ENCODE data around the gene FANK1.

Gene FANK1

GRCh38 chr10:125886914-125887512 lies 9.4 kb upstream of the FANK1 start:
- no peak for TF ChIP-seq USF1 (IDR thresholded peaks at IDR 0.05)
- TF ChIP-seq YY1 (IDR thresholded peaks at IDR 0.05; ENCODE audit: low read depth): no peak
- no peak for TF ChIP-seq CREB1 (IDR thresholded peaks at IDR 0.05; ENCODE audit: low read depth)
- no peak for TF ChIP-seq TEAD4 (IDR thresholded peaks at IDR 0.05)
- no peak for TF ChIP-seq NFIC (IDR thresholded peaks at IDR 0.05)
- TF ChIP-seq FOXM1 (IDR thresholded peaks at IDR 0.05; ENCODE audit: borderline replicate concordance, low read depth): no peak
- no peak for TF ChIP-seq TAF1 (IDR thresholded peaks at IDR 0.05; ENCODE audit: low read depth)
- no peak for TF ChIP-seq RAD21 (IDR thresholded peaks at IDR 0.05; ENCODE audit: low read depth)
- no peak for TF ChIP-seq EGR1 (IDR thresholded peaks at IDR 0.05)
- no peak for TF ChIP-seq ZBTB7A (IDR thresholded peaks at IDR 0.05; ENCODE audit: low read depth)
- no peak for TF ChIP-seq TCF12 (IDR thresholded peaks at IDR 0.05; ENCODE audit: low read depth)
- TF ChIP-seq CEBPB (IDR thresholded peaks at IDR 0.05): no peak
- TF ChIP-seq EP300 (IDR thresholded peaks at IDR 0.05; ENCODE audit: borderline replicate concordance): no peak
- TF ChIP-seq, protein P1, sequence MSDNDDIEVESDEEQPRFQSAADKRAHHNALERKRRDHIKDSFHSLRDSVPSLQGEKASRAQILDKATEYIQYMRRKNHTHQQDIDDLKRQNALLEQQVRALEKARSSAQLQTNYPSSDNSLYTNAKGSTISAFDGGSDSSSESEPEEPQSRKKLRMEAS (IDR thresholded peaks at IDR 0.05): no peak
- TF ChIP-seq, protein P2, sequence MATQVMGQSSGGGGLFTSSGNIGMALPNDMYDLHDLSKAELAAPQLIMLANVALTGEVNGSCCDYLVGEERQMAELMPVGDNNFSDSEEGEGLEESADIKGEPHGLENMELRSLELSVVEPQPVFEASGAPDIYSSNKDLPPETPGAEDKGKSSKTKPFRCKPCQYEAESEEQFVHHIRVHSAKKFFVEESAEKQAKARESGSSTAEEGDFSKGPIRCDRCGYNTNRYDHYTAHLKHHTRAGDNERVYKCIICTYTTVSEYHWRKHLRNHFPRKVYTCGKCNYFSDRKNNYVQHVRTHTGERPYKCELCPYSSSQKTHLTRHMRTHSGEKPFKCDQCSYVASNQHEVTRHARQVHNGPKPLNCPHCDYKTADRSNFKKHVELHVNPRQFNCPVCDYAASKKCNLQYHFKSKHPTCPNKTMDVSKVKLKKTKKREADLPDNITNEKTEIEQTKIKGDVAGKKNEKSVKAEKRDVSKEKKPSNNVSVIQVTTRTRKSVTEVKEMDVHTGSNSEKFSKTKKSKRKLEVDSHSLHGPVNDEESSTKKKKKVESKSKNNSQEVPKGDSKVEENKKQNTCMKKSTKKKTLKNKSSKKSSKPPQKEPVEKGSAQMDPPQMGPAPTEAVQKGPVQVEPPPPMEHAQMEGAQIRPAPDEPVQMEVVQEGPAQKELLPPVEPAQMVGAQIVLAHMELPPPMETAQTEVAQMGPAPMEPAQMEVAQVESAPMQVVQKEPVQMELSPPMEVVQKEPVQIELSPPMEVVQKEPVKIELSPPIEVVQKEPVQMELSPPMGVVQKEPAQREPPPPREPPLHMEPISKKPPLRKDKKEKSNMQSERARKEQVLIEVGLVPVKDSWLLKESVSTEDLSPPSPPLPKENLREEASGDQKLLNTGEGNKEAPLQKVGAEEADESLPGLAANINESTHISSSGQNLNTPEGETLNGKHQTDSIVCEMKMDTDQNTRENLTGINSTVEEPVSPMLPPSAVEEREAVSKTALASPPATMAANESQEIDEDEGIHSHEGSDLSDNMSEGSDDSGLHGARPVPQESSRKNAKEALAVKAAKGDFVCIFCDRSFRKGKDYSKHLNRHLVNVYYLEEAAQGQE (IDR thresholded peaks at IDR 0.05; ENCODE audit: low read depth): no peak

DNA sequence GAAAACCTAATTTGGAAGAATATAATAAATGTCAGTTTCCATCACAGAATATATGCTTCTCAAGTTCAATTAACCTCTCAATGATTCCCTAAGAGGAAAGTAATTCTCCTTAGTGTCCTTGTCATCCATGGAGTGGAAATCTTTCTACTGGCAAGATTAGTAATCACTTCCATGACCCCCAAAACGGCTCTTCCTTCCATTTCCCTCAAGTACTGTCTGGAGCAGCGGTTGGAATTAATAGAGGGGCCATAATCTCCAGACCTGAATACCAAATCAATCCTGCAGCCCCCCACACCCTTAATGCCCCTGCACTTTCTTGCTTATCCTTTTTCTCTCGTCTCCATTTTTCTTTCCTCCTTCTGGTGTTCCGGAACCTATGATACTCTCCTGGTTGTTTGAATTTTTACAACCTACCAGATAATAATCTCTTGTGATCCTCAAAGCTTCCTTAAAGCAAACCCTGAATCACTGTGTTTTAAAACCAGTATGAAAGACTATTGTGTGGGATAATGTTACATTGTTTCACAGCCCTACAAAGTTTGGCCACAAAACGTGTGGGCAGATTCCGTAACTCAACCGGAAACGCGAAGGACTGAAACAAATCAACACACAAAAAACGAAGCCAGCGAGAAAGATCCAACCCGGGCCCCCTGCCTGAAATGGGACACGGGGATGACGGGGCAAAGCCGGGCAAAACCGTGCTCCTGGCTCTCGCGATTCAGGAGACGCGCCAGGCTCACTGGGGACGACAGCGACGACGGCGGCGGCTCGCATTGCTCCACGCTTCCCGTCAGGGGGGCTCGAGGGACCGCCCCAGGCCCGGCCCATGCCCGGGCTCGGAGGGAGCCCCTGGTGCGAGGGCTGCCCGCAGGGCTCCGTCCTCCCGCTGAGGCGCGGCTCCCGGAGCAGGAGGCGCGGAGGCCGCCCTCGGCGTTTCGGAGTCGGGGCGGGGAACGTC lies 955 bp upstream of the FANK1 start:
- TF ChIP-seq, protein P1 (IDR thresholded peaks at IDR 0.05): peak; percentile 75
- TF ChIP-seq ZBTB7A (IDR thresholded peaks at IDR 0.05; ENCODE audit: low read depth) (peak; percentile 37; the same call in 1 of the 2 replicates), NFIC (IDR thresholded peaks at IDR 0.05) (0 out of 2 replicates have a peak, but pooled peaks have one; percentile 20), TEAD4 (IDR thresholded peaks at IDR 0.05) (0 out of 2 replicates have a peak, but pooled peaks have one; percentile 22), CREB1 (IDR thresholded peaks at IDR 0.05; ENCODE audit: low read depth) (peak; percentile 46; the same call in 1 of the 2 replicates)

GRCh38 chr10:125900963-125901362 lies 4.6 kb downstream of the FANK1 start:
- TF ChIP-seq EP300 (IDR thresholded peaks at IDR 0.05; ENCODE audit: borderline replicate concordance) (peak; percentile 17; the same call in 1 of the 2 replicates), NFIC (IDR thresholded peaks at IDR 0.05) (0 out of 2 replicates have a peak, but pooled peaks have one; percentile 10)

DNA sequence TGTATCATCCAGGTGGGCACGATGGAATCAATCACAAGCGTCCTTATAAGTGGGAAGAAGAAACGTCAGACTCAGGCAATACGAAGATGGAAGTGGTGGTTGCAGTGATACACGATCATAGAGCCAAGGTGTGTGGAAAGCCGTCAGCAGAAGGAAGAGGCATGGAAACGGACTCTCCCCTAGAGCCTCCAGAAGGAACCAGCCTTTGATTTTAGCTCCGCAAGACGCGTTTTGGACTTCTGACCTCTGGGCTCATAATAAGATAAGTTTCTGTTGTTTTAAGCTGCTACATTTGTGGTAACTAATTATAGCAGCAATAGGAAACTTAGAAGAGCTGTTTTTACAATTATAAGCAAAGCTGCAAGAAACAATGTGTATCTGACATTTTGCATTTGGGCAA lies 14.8 kb downstream of the FANK1 start:
- no peak for TF ChIP-seq TCF12 (IDR thresholded peaks at IDR 0.05; ENCODE audit: low read depth)
- TF ChIP-seq NFIC (IDR thresholded peaks at IDR 0.05): no peak
- TF ChIP-seq, protein P1 (IDR thresholded peaks at IDR 0.05): no peak
- no peak for TF ChIP-seq ZBTB7A (IDR thresholded peaks at IDR 0.05; ENCODE audit: low read depth)
- no peak for TF ChIP-seq USF1 (IDR thresholded peaks at IDR 0.05)
- TF ChIP-seq TEAD4 (IDR thresholded peaks at IDR 0.05): no peak
- TF ChIP-seq EGR1 (IDR thresholded peaks at IDR 0.05): no peak
- no peak for TF ChIP-seq EP300 (IDR thresholded peaks at IDR 0.05; ENCODE audit: borderline replicate concordance)
- no peak for TF ChIP-seq CEBPB (IDR thresholded peaks at IDR 0.05)
- no peak for TF ChIP-seq CREB1 (IDR thresholded peaks at IDR 0.05; ENCODE audit: low read depth)
- TF ChIP-seq FOXM1 (IDR thresholded peaks at IDR 0.05; ENCODE audit: borderline replicate concordance, low read depth): no peak
- TF ChIP-seq RAD21 (IDR thresholded peaks at IDR 0.05; ENCODE audit: low read depth): no peak
- TF ChIP-seq YY1 (IDR thresholded peaks at IDR 0.05; ENCODE audit: low read depth): no peak
- TF ChIP-seq, protein P2 (IDR thresholded peaks at IDR 0.05; ENCODE audit: low read depth): no peak
- no peak for TF ChIP-seq TAF1 (IDR thresholded peaks at IDR 0.05; ENCODE audit: low read depth)

GRCh38 chr10:125911990-125912389 lies 15.6 kb downstream of the FANK1 start:
- TF ChIP-seq, protein P1 (IDR thresholded peaks at IDR 0.05): no peak
- TF ChIP-seq TAF1 (IDR thresholded peaks at IDR 0.05; ENCODE audit: low read depth) (no peak), EGR1 (IDR thresholded peaks at IDR 0.05) (no peak), NFIC (IDR thresholded peaks at IDR 0.05) (no peak), TEAD4 (IDR thresholded peaks at IDR 0.05) (no peak), CEBPB (IDR thresholded peaks at IDR 0.05) (no peak), ZBTB7A (IDR thresholded peaks at IDR 0.05; ENCODE audit: low read depth) (no peak)
- TF ChIP-seq, protein P2 (IDR thresholded peaks at IDR 0.05; ENCODE audit: low read depth): no peak

Measured in Ishikawa (cell line).